Parathyroid adenoma (tissue), 2 donors: Measurements from ENCODE around the gene DNAL1.

Source experiments
- H2AFZ ChIP-seq: fragments of 300-600 bp; sonication (generic); one replicate; pipeline ENCODE4 v1.7.0; 2017; ENCODE audit warnings: antibody characterized with exemption, mild to moderate bottlenecking
- H3K27ac ChIP-seq: fragments of 300-600 bp; sonication (generic); one replicate; pipeline ENCODE4 v1.7.0; 2017
- H3K27me3 ChIP-seq: fragments of 300-600 bp; sonication (generic); one replicate; pipeline ENCODE4 v1.7.0; 2017; ENCODE audit warnings: low read length; ENCODE audit not compliant: control insufficient read depth, insufficient read depth
- H3K36me3 ChIP-seq: fragments of 300-600 bp; sonication (generic); one replicate; pipeline ENCODE4 v1.7.0; 2017; ENCODE audit warnings: low read length; ENCODE audit not compliant: control insufficient read depth, insufficient read depth
- H3K4me1 ChIP-seq: fragments of 300-600 bp; sonication (generic); one replicate; pipeline ENCODE4 v1.7.0; 2017; ENCODE audit warnings: control low read depth
- H3K4me2 ChIP-seq: fragments of 300-600 bp; sonication (generic); one replicate; pipeline ENCODE4 v1.7.0; 2017; ENCODE audit warnings: low read length
- H3K4me3 ChIP-seq: fragments of 300-600 bp; sonication (generic); one replicate; pipeline ENCODE4 v1.7.0; 2017; ENCODE audit warnings: low read depth, low read length
- H3K79me2 ChIP-seq: fragments of 300-600 bp; sonication (generic); one replicate; pipeline ENCODE4 v1.7.0; 2017; ENCODE audit warnings: control low read depth
- H3K9ac ChIP-seq: fragments of 300-600 bp; sonication (generic); one replicate; pipeline ENCODE4 v1.7.0; 2017; ENCODE audit warnings: mild to moderate bottlenecking
- H3K9me3 ChIP-seq: fragments of 300-600 bp; sonication (generic); one replicate; pipeline ENCODE4 v1.7.0; 2017; ENCODE audit warnings: low read length; ENCODE audit not compliant: control insufficient read depth
- CTCF ChIP-seq: fragments of 300-600 bp; sonication (generic); IDR thresholded peaks from one replicate; pipeline ENCODE4 v1.7.0; 2017; ENCODE audit warnings: antibody characterized with exemption, mild to moderate bottlenecking
- donor health status: primary hyperparathyroidism.

The DNAL1 gene

DNA sequence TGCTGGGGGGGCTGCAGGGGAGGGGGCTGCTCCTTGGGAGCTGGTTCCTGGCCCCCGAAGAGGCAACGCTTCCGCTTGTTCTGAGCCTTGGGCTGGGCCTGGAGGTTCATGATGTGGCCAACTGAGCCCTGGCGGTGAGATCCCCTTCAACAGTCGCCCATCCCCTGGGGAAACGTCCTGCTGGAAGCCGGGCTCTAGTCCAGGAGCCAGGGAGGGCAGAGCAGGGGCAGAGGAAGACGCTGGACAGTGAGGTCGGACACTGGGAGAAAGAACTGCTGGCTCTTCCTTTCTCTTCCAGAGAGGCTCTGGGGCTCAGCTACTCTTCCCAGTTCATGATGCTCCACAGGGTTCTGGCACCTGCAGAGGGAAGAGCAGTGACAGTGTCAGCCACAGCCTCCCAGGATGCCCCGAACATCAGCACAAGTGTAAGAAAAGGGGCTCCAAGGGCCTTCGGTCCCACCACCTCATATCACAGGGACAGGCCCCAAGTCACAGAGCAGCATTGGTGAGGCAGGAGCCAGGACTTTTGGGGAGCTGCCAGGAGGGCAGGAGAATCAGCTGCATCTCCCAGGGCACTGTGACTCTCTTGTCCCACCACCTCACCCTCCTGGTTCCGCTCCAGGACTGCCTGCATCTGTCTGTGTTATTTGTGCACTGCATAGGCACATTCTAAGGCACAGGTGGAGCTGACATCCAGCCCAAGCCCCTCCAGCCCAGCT, 95.3 kb downstream of the DNAL1 start:
- peaks cover 74% of the 10 kb centered on the region for H3K79me2 ChIP-seq
- no peak overlapping the region for H3K9ac ChIP-seq
- no peaks in the 10 kb centered on the region for H3K27me3 ChIP-seq
- H3K9me3 ChIP-seq: no peaks in the 10 kb centered on the region
- H3K27ac ChIP-seq: peak overlapping the region; percentile 74
- H3K4me2 ChIP-seq: no peak overlapping the region
- H3K36me3 ChIP-seq: no peaks in the 10 kb centered on the region
- no peak overlapping the region for H3K4me3 ChIP-seq
- H2AFZ ChIP-seq: no peak overlapping the region
- no peak for TF ChIP-seq CTCF
- H3K4me1 ChIP-seq: peaks cover 53% of the 10 kb centered on the region

- Histone ChIP-seq H3K4me1 (peaks cover 60% of the 10 kb centered on the region), H3K36me3 (no peaks in the 10 kb centered on the region), H3K9me3 (no peaks in the 10 kb centered on the region), H2AFZ (no peak overlapping the region), H3K4me3 (no peak overlapping the region), H3K27me3 (no peaks in the 10 kb centered on the region), H3K79me2 (peaks cover 80% of the 10 kb centered on the region), H3K4me2 (no peak overlapping the region), H3K9ac (no peak overlapping the region), H3K27ac (peak overlapping the region; percentile 74)
- no peak for TF ChIP-seq CTCF
Observed at GRCh38 chr14:73740618-73741326, 96.0 kb downstream of the DNAL1 start.

GRCh38 chr14:73741386-73741875, 96.6 kb downstream of the DNAL1 start:
- H3K27ac ChIP-seq: peak overlapping the region; percentile 74
- no peak overlapping the region for H3K9ac ChIP-seq
- peaks cover 66% of the 10 kb centered on the region for H3K4me1 ChIP-seq
- H3K9me3 ChIP-seq: no peaks in the 10 kb centered on the region
- H3K27me3 ChIP-seq: no peaks in the 10 kb centered on the region
- TF ChIP-seq CTCF: no peak
- H3K4me2 ChIP-seq: peak overlapping the region; percentile 29
- H3K79me2 ChIP-seq: peaks cover 85% of the 10 kb centered on the region
- no peak overlapping the region for H3K4me3 ChIP-seq
- H2AFZ ChIP-seq: no peak overlapping the region
- H3K36me3 ChIP-seq: no peaks in the 10 kb centered on the region

- Histone ChIP-seq H3K36me3 (no peaks in the 10 kb centered on the region), H2AFZ (no peak overlapping the region), H3K79me2 (peaks cover 86% of the 10 kb centered on the region), H3K27me3 (no peaks in the 10 kb centered on the region), H3K4me3 (no peak overlapping the region), H3K9me3 (no peaks in the 10 kb centered on the region), H3K27ac (peak overlapping the region; percentile 74), H3K9ac (no peak overlapping the region), H3K4me2 (peak overlapping the region; percentile 29), H3K4me1 (peaks cover 72% of the 10 kb centered on the region)
- no peak for TF ChIP-seq CTCF
Observed at GRCh38 chr14:73741876-73742519, 97.2 kb downstream of the DNAL1 start.
